Measurements from ENCODE around the gene REXO4. TPM values are rescaled to one million over a fixed set of nuclear protein-coding genes. Genes with fewer than 3 reads are reported as not detected.

The REXO4 gene
- total and polyA plus RNA-seq, 3 experiments from 2014 or later = 25.8 to 56.4 (median 52.4) TPM

DNA sequence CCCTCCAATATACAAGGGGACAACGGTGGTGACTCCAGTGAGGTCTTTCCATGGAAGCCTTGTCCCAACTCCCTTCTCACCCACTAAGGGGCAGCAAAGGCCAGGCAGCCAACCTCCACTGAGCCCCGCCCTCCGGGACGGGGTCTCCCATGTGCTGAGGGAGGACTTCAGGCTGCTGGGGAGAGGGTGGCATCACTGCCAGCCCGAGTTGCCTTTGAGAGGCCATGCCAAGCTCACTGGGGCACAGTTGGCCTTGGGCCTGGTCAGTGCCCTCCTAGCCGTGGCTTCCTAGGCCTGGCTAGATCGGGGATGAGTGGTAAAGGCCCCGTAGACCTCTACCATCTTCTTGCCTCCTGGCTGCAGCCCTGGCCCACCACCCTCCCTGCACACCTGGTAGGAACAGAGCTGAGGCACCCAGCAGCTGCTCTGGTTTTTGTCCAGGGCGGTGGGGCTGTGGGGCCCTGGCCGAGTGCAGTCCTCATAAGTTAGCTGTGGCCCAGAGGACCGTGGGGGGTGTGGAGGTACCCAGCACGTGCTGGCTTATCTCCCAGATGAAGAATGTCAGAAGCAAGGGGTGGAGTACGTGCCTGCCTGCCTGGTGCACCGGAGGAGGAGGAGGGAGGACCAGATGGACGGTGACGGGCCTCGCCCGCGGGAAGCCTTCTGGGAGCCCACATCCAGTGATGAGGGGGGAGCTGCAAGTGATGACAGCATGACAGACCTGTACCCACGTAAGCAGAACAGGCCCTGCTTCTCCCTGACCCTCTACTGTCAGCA, 58.2 kb downstream of the REXO4 start:
- no peak overlapping the region for H3K4me3 ChIP-seq (ENCODE audit: low read length)
- H3K4me3 Mint-ChIP-seq = peak overlapping the region in 3 of 7 donors; percentile 36 to 82 (median 75)
- no peak overlapping the region for H3K27ac ChIP-seq (ENCODE audit: low read depth, low read length)
- H3K9me3 ChIP-seq (ENCODE audit: low read length) = no peaks in the 10 kb centered on the region
- H3K27me3 Mint-ChIP-seq = peaks cover 0 to 3% of the 10 kb centered on the region in 2 donors
- peak overlapping the region in 7 of 8 donors; percentile 39 to 88 (median 66) for H3K27ac Mint-ChIP-seq
- no peaks in the 10 kb centered on the region for H3K27me3 ChIP-seq (ENCODE audit: insufficient read depth, low read length, poor library complexity, severe bottlenecking)
- H3K4me1 Mint-ChIP-seq = peaks cover 28 to 62% (median 30%) of the 10 kb centered on the region in 3 donors
- DNase-seq = no peak
- CTCF ChIA-PET = interaction anchor here (1.5 to 8.2 kb wide), 2 partner anchors 13 to 205 kb away, joined by 3 to 84 read pairs; no protein-coding TSS in a partner anchor
- H3K4me1 ChIP-seq (ENCODE audit: insufficient read depth, low read length) = peaks cover 32% of the 10 kb centered on the region
- H3K36me3 ChIP-seq (ENCODE audit: insufficient read depth, low read length) = peaks cover 47% of the 10 kb centered on the region
- H3K9me3 Mint-ChIP-seq = no peaks in the 10 kb centered on the region
- H3K36me3 Mint-ChIP-seq = peaks cover 4 to 74% (median 9%) of the 10 kb centered on the region in 3 donors
- POLR2A ChIA-PET = interaction anchor here (5.9 kb wide), 1 partner anchor 12 kb away, joined by 58 read pairs; no protein-coding TSS in a partner anchor

GRCh38 chr9:133357656-133358055, 60.2 kb downstream of the REXO4 start:
- Histone ChIP-seq H3K4me1 (ENCODE audit: insufficient read depth, low read length) (peaks cover 35% of the 10 kb centered on the region), H3K27ac (ENCODE audit: low read depth, low read length) (no peak overlapping the region), H3K36me3 (ENCODE audit: insufficient read depth, low read length) (peaks cover 39% of the 10 kb centered on the region), H3K9me3 (ENCODE audit: low read length) (no peaks in the 10 kb centered on the region), H3K4me3 (ENCODE audit: low read length) (peak overlapping the region; percentile 17), H3K27me3 (ENCODE audit: insufficient read depth, low read length, poor library complexity, severe bottlenecking) (no peaks in the 10 kb centered on the region)
- H3K4me1 Mint-ChIP-seq = peaks cover 25 to 54% (median 32%) of the 10 kb centered on the region in 3 donors
- peaks cover 3 to 69% (median 4%) of the 10 kb centered on the region in 3 donors for H3K36me3 Mint-ChIP-seq
- H3K4me3 Mint-ChIP-seq = peak overlapping the region; percentile 68 to 94 (median 81)
- peak overlapping the region; percentile 17 to 90 (median 74) for H3K27ac Mint-ChIP-seq
- DNase-seq = no peak
- peaks cover 0 to 3% of the 10 kb centered on the region in 2 donors for H3K27me3 Mint-ChIP-seq
- no peaks in the 10 kb centered on the region for H3K9me3 Mint-ChIP-seq
- ChIA-PET CTCF (interaction anchor here (1.0 to 8.2 kb wide), 8 partner anchors 8 to 203 kb away, joined by 3 to 84 read pairs (median 5); no protein-coding TSS in a partner anchor), POLR2A (interaction anchor here (2.0 to 5.9 kb wide), 3 partner anchors 10 to 17 kb away, joined by 13 to 58 read pairs (median 25); partner anchors contain the start of genes MED22 and RPL7A)

- ChIA-PET CTCF (interaction anchor here (1.0 to 8.2 kb wide), 9 partner anchors 9 to 170 kb away, joined by 3 to 84 read pairs (median 5); partner anchors contain the start of genes MED22 and RPL7A), POLR2A (interaction anchor here (0.8 to 5.9 kb wide), 6 partner anchors 9 to 21 kb away, joined by 3 to 58 read pairs (median 8); partner anchors contain the start of genes MED22, RPL7A and SURF6)
- Mint-ChIP-seq H3K36me3 (peaks cover 6 to 68% (median 8%) of the 10 kb centered on the region in 3 donors), H3K4me3 (peak within 1 kb of the TSS; percentile 83 to 94 (median 87)), H3K9me3 (no peaks in the 10 kb centered on the region), H3K4me1 (peaks cover 25 to 46% (median 32%) of the 10 kb centered on the region in 3 donors), H3K27me3 (peaks cover 0 to 3% of the 10 kb centered on the region in 2 donors), H3K27ac (peak within 1 kb of the TSS; percentile 82 to 98 (median 92))
- DNase-seq = peak; percentile 83 to 92 (median 87)
- Histone ChIP-seq H3K27me3 (ENCODE audit: insufficient read depth, low read length, poor library complexity, severe bottlenecking) (no peaks in the 10 kb centered on the region), H3K36me3 (ENCODE audit: insufficient read depth, low read length) (peaks cover 39% of the 10 kb centered on the region), H3K4me3 (ENCODE audit: low read length) (peak within 1 kb of the TSS; percentile 84), H3K4me1 (ENCODE audit: insufficient read depth, low read length) (peaks cover 35% of the 10 kb centered on the region), H3K27ac (ENCODE audit: low read depth, low read length) (peak within 1 kb of the TSS; percentile 78), H3K9me3 (ENCODE audit: low read length) (no peaks in the 10 kb centered on the region)
Observed at GRCh38 chr9:133356391-133357091, 61.3 kb downstream of the REXO4 start, which contains the start of the genes SURF1 and SURF2. Gene SURF1 (minus strand): TSS chr9:133356487. CDS start chr9:133356453, 34 bp downstream. Gene SURF2 (plus strand): TSS chr9:133356550. CDS start chr9:133356593, 43 bp downstream.

Other genes with a start within 250 kb of the REXO4 start
- not detected for gene OBP2B, start 208.8 kb downstream of the REXO4 start, total RNA-seq
- gene OBP2B, start 208.8 kb downstream of the REXO4 start, polyA plus RNA-seq = not detected
- gene ABO, start 142.8 kb downstream of the REXO4 start, total RNA-seq = not detected
- not detected for gene ABO, start 142.8 kb downstream of the REXO4 start, polyA plus RNA-seq
- gene SURF6, start 81.8 kb downstream of the REXO4 start, total RNA-seq = 10 to 100 TPM; 30.9 to 32.0 TPM
- 15.1 TPM for gene SURF6, start 81.8 kb downstream of the REXO4 start, polyA plus RNA-seq
- 10 to 100 TPM; 43.3 to 46.3 TPM for gene MED22, start 69.9 kb downstream of the REXO4 start, total RNA-seq
- gene MED22, start 69.9 kb downstream of the REXO4 start, polyA plus RNA-seq = 19.0 TPM
- 1,000 to 10,000 TPM; 3,139 to 3,155 TPM for gene RPL7A, start 69.8 kb downstream of the REXO4 start, total RNA-seq
- gene RPL7A, start 69.8 kb downstream of the REXO4 start, polyA plus RNA-seq = 1,038 TPM
- 10 to 100 TPM; 35.9 to 37.8 TPM for gene SURF1, start 61.5 kb downstream of the REXO4 start, total RNA-seq
- 110 TPM for gene SURF1, start 61.5 kb downstream of the REXO4 start, polyA plus RNA-seq
- gene SURF2, start 61.5 kb downstream of the REXO4 start, total RNA-seq = 10 to 100 TPM; 34.9 to 35.2 TPM
- gene SURF2, start 61.5 kb downstream of the REXO4 start, polyA plus RNA-seq = 46.6 TPM
- gene SURF4, start 42.0 kb downstream of the REXO4 start, total RNA-seq = 100 to 1,000 TPM; 239 to 250 TPM
- 202 TPM for gene SURF4, start 42.0 kb downstream of the REXO4 start, polyA plus RNA-seq
- gene STKLD1, start 41.6 kb downstream of the REXO4 start, total RNA-seq = under 1 TPM; 0.24 to 0.91 TPM
- gene STKLD1, start 41.6 kb downstream of the REXO4 start, polyA plus RNA-seq = 0.75 TPM
- 1 to 10 TPM; 1.0 to 1.1 TPM for gene ADAMTS13, start 4.4 kb upstream of the REXO4 start, total RNA-seq
- gene ADAMTS13, start 4.4 kb upstream of the REXO4 start, polyA plus RNA-seq = 0.32 TPM
- gene CACFD1, start 42.0 kb upstream of the REXO4 start, total RNA-seq = 1 to 10 TPM; 1.3 to 2.5 TPM
- 2.6 TPM for gene CACFD1, start 42.0 kb upstream of the REXO4 start, polyA plus RNA-seq
- 10 to 100 TPM; 15.5 to 16.3 TPM for gene SLC2A6, start 61.1 kb upstream of the REXO4 start, total RNA-seq
- gene SLC2A6, start 61.1 kb upstream of the REXO4 start, polyA plus RNA-seq = 4.0 TPM
- gene MYMK, start 106.9 kb upstream of the REXO4 start, total RNA-seq = not detected
- not detected for gene MYMK, start 106.9 kb upstream of the REXO4 start, polyA plus RNA-seq
- not detected for gene ADAMTSL2, start 116.7 kb upstream of the REXO4 start, total RNA-seq
- gene ADAMTSL2, start 116.7 kb upstream of the REXO4 start, polyA plus RNA-seq = not detected
- not detected for gene FAM163B, start 191.4 kb upstream of the REXO4 start, total RNA-seq
- not detected for gene FAM163B, start 191.4 kb upstream of the REXO4 start, polyA plus RNA-seq
- gene DBH, start 218.4 kb upstream of the REXO4 start, total RNA-seq = not detected
- gene DBH, start 218.4 kb upstream of the REXO4 start, polyA plus RNA-seq = not detected